Endothelial cell of coronary artery (primary cell): ENCODE measurements around the gene TPD52L3. TPM values are rescaled to one million over a fixed set of nuclear protein-coding genes. Genes with fewer than 3 reads are reported as not detected.

ENCODE experiments used
- total RNA-seq: library from RNA; depleted of rRNA; stranded (reverse); fragments of >200 nt; gene quantifications from 2 replicates; pipeline ENCODE4 v1.2.3, GENCODE V29; 2014

TPD52L3 gene
- total RNA-seq: not detected in 2 replicates

DNA sequence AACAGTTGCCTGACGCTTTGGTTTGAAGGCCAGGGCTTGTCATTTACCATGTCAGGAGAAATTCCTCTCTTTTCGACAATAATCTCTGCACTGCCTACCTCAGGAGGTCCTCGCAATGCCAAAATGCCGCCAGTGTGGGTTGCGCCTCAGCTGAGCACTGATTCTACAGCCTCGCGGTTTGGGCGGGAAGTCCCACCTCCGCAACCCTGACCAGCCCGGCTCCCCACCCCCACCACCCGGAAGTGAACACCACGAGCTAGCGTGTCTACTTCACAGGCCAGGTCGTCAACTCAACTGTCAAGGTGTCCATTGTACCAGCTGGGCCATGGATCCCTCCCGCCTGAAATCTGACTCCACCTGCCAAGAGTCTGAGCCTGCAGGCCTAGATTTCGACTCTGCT is at the start of gene TPD52L3:
Gene TPD52L3 (plus strand): TSS at position 273 of the 400 bp plus-strand sequence. CDS start 221 bp downstream, outside the sequence.

Other genes starting within 250 kb of the TPD52L3 start
- gene IL33, start 112.6 kb upstream of the TPD52L3 start, total RNA-seq: 39.9 and 138 TPM in 2 replicates
- gene UHRF2, start 84.8 kb downstream of the TPD52L3 start, total RNA-seq: 74.3 and 90.7 TPM in 2 replicates